ENCODE results near the gene FOXO1.

DNA sequence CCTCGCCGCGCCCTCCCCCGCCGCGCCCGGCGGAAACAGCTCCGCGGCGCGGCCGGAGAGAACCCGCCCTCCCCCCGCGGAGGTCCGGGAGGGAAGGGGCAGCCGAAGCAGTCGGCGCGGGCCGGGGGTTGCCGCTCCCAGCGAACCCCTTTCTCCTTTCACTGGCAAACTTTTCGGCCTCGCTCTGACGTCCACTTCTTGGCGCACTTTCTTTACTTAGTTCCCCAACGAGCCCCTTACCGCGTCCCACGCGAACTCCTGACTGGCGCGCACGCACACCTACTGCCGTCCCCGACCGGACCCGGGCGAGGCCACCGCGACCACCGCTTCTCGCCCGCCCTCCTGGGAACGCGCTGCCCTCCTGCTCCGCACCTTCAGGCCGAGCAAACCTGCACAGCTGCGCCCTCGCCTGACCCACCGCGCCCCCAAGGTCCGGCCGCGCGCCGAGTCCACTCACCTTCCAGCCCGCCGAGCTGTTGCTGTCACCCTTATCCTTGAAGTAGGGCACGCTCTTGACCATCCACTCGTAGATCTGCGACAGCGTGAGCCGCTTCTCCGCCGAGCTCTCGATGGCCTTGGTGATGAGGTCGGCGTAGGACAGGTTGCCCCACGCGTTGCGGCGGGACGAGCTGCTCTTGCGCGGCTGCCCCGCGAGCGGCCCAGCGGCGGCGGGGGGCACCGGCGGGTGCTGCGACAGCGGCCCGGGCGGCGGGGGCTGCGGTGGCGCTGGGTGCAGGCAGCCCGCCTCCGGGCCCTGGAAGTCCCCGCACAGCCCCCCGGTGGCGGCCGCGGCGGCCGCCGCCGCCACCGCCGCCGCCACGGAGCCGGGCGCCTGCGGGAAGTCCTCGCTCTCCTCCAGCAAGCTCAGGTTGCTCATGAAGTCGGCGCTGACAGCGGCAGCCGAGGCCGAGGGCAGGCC lies 1.1 kb downstream of the FOXO1 start:
- TF ChIP-seq, protein P1, sequence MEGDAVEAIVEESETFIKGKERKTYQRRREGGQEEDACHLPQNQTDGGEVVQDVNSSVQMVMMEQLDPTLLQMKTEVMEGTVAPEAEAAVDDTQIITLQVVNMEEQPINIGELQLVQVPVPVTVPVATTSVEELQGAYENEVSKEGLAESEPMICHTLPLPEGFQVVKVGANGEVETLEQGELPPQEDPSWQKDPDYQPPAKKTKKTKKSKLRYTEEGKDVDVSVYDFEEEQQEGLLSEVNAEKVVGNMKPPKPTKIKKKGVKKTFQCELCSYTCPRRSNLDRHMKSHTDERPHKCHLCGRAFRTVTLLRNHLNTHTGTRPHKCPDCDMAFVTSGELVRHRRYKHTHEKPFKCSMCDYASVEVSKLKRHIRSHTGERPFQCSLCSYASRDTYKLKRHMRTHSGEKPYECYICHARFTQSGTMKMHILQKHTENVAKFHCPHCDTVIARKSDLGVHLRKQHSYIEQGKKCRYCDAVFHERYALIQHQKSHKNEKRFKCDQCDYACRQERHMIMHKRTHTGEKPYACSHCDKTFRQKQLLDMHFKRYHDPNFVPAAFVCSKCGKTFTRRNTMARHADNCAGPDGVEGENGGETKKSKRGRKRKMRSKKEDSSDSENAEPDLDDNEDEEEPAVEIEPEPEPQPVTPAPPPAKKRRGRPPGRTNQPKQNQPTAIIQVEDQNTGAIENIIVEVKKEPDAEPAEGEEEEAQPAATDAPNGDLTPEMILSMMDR (IDR thresholded peaks at IDR 0.05; ENCODE audit: borderline replicate concordance, extremely low read depth, low read length, poor library complexity, severe bottlenecking): no peak
- TF ChIP-seq EZH2 (IDR thresholded peaks at IDR 0.05; ENCODE audit: borderline replicate concordance, low read depth, low read length, severe bottlenecking): no peak

Data from DND-41 (cell line).